Measurements from ENCODE around the gene TCL1A.

Gene TCL1A

GRCh38 chr14:95698287-95698686, 15.6 kb downstream of the TCL1A start:
- TF ChIP-seq MAX (IDR thresholded peaks at IDR 0.05) = no peak
- TF ChIP-seq TAF1 (IDR thresholded peaks at IDR 0.05; ENCODE audit: low read depth) = no peak
- TF ChIP-seq, protein P1, sequence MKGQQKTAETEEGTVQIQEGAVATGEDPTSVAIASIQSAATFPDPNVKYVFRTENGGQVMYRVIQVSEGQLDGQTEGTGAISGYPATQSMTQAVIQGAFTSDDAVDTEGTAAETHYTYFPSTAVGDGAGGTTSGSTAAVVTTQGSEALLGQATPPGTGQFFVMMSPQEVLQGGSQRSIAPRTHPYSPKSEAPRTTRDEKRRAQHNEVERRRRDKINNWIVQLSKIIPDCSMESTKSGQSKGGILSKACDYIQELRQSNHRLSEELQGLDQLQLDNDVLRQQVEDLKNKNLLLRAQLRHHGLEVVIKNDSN (IDR thresholded peaks at IDR 0.05) = no peak
- TF ChIP-seq ZBTB7A (IDR thresholded peaks at IDR 0.05; ENCODE audit: low read depth) = no peak
- TF ChIP-seq, protein P2, sequence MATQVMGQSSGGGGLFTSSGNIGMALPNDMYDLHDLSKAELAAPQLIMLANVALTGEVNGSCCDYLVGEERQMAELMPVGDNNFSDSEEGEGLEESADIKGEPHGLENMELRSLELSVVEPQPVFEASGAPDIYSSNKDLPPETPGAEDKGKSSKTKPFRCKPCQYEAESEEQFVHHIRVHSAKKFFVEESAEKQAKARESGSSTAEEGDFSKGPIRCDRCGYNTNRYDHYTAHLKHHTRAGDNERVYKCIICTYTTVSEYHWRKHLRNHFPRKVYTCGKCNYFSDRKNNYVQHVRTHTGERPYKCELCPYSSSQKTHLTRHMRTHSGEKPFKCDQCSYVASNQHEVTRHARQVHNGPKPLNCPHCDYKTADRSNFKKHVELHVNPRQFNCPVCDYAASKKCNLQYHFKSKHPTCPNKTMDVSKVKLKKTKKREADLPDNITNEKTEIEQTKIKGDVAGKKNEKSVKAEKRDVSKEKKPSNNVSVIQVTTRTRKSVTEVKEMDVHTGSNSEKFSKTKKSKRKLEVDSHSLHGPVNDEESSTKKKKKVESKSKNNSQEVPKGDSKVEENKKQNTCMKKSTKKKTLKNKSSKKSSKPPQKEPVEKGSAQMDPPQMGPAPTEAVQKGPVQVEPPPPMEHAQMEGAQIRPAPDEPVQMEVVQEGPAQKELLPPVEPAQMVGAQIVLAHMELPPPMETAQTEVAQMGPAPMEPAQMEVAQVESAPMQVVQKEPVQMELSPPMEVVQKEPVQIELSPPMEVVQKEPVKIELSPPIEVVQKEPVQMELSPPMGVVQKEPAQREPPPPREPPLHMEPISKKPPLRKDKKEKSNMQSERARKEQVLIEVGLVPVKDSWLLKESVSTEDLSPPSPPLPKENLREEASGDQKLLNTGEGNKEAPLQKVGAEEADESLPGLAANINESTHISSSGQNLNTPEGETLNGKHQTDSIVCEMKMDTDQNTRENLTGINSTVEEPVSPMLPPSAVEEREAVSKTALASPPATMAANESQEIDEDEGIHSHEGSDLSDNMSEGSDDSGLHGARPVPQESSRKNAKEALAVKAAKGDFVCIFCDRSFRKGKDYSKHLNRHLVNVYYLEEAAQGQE (IDR thresholded peaks at IDR 0.05; ENCODE audit: low read depth) = no peak
- no peak for TF ChIP-seq YY1 (IDR thresholded peaks at IDR 0.05; ENCODE audit: low read depth)
- TF ChIP-seq CREB1 (IDR thresholded peaks at IDR 0.05; ENCODE audit: low read depth) = no peak
- no peak for TF ChIP-seq TEAD4 (IDR thresholded peaks at IDR 0.05)
- TF ChIP-seq NFIC (IDR thresholded peaks at IDR 0.05) = no peak
- no peak for TF ChIP-seq CEBPB (IDR thresholded peaks at IDR 0.05)
- TF ChIP-seq FOXM1 (IDR thresholded peaks at IDR 0.05; ENCODE audit: borderline replicate concordance, low read depth) = no peak
- no peak for TF ChIP-seq TCF12 (IDR thresholded peaks at IDR 0.05; ENCODE audit: low read depth)
- TF ChIP-seq RAD21 (IDR thresholded peaks at IDR 0.05; ENCODE audit: low read depth) = no peak
- TF ChIP-seq EP300 (IDR thresholded peaks at IDR 0.05; ENCODE audit: borderline replicate concordance) = no peak
- no peak for TF ChIP-seq EGR1 (IDR thresholded peaks at IDR 0.05)

GRCh38 chr14:95697764-95698163, 16.2 kb downstream of the TCL1A start:
- TF ChIP-seq ZBTB7A (IDR thresholded peaks at IDR 0.05; ENCODE audit: low read depth) (no peak), CREB1 (IDR thresholded peaks at IDR 0.05; ENCODE audit: low read depth) (no peak), TEAD4 (IDR thresholded peaks at IDR 0.05) (no peak), YY1 (IDR thresholded peaks at IDR 0.05; ENCODE audit: low read depth) (no peak), CEBPB (IDR thresholded peaks at IDR 0.05) (no peak), RAD21 (IDR thresholded peaks at IDR 0.05; ENCODE audit: low read depth) (no peak)

GRCh38 chr14:95696741-95697140, 17.2 kb downstream of the TCL1A start:
- TF ChIP-seq RAD21 (IDR thresholded peaks at IDR 0.05; ENCODE audit: low read depth) (no peak), CREB1 (IDR thresholded peaks at IDR 0.05; ENCODE audit: low read depth) (no peak), MAX (IDR thresholded peaks at IDR 0.05) (no peak), ZBTB7A (IDR thresholded peaks at IDR 0.05; ENCODE audit: low read depth) (no peak), FOXM1 (IDR thresholded peaks at IDR 0.05; ENCODE audit: borderline replicate concordance, low read depth) (no peak), EP300 (IDR thresholded peaks at IDR 0.05; ENCODE audit: borderline replicate concordance) (no peak), TEAD4 (IDR thresholded peaks at IDR 0.05) (no peak), TCF12 (IDR thresholded peaks at IDR 0.05; ENCODE audit: low read depth) (no peak), CEBPB (IDR thresholded peaks at IDR 0.05) (no peak), EGR1 (IDR thresholded peaks at IDR 0.05) (no peak), NFIC (IDR thresholded peaks at IDR 0.05) (no peak), TAF1 (IDR thresholded peaks at IDR 0.05; ENCODE audit: low read depth) (no peak), YY1 (IDR thresholded peaks at IDR 0.05; ENCODE audit: low read depth) (no peak)
- TF ChIP-seq, protein P2 (IDR thresholded peaks at IDR 0.05; ENCODE audit: low read depth) = no peak
- TF ChIP-seq, protein P1 (IDR thresholded peaks at IDR 0.05) = no peak

GRCh38 chr14:95695913-95696312, 18.0 kb downstream of the TCL1A start:
- no peak for TF ChIP-seq CEBPB (IDR thresholded peaks at IDR 0.05)
- TF ChIP-seq TEAD4 (IDR thresholded peaks at IDR 0.05) = no peak
- no peak for TF ChIP-seq ZBTB7A (IDR thresholded peaks at IDR 0.05; ENCODE audit: low read depth)
- TF ChIP-seq EGR1 (IDR thresholded peaks at IDR 0.05) = no peak
- no peak for TF ChIP-seq NFIC (IDR thresholded peaks at IDR 0.05)
- no peak for TF ChIP-seq RAD21 (IDR thresholded peaks at IDR 0.05; ENCODE audit: low read depth)
- TF ChIP-seq TAF1 (IDR thresholded peaks at IDR 0.05; ENCODE audit: low read depth) = no peak
- no peak for TF ChIP-seq CREB1 (IDR thresholded peaks at IDR 0.05; ENCODE audit: low read depth)
- TF ChIP-seq EP300 (IDR thresholded peaks at IDR 0.05; ENCODE audit: borderline replicate concordance) = no peak
- no peak for TF ChIP-seq TCF12 (IDR thresholded peaks at IDR 0.05; ENCODE audit: low read depth)
- TF ChIP-seq, protein P2 (IDR thresholded peaks at IDR 0.05; ENCODE audit: low read depth) = no peak
- no peak for TF ChIP-seq YY1 (IDR thresholded peaks at IDR 0.05; ENCODE audit: low read depth)
- TF ChIP-seq FOXM1 (IDR thresholded peaks at IDR 0.05; ENCODE audit: borderline replicate concordance, low read depth) = no peak
- TF ChIP-seq, protein P1 (IDR thresholded peaks at IDR 0.05) = no peak
- TF ChIP-seq MAX (IDR thresholded peaks at IDR 0.05) = no peak
